ENCODE measurements around the gene LRRC42.

DNA sequence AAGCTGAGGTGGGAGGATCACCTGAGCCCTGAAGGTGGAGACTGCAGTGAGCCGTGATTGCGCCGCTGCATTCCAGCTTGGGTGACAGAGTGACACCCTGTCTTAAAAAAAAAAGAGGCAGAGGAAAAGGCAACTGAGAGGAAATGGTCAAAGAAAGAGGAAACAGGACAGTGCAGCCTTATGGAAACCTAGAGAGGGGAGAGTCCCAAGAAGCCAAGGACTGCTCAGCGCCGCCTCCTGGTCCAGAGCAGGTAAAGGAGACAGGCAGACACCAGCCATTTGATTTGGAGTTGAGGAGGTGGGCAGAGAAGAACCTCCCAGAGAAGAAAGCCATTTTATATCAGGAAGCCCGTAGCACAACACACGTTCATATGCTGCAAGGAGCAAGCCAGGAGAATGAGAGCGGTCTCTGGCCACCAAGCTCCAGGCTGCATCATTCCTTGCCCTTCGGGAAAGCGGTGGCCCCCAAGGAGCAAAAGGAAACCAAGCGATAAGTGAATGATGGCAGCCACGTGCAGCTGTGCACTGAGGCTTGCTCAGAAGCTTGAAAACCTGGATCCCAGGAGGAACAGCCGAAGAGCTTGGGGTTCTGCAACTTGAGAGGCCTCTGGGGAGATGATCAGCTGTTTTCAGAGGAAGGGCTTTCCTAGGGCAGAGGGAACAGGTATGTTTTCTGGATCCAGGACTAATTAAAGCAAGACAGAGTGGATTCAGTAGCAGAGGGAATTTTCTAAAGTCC is 33.7 kb downstream of the LRRC42 start:
- TF ChIP-seq, protein P1, sequence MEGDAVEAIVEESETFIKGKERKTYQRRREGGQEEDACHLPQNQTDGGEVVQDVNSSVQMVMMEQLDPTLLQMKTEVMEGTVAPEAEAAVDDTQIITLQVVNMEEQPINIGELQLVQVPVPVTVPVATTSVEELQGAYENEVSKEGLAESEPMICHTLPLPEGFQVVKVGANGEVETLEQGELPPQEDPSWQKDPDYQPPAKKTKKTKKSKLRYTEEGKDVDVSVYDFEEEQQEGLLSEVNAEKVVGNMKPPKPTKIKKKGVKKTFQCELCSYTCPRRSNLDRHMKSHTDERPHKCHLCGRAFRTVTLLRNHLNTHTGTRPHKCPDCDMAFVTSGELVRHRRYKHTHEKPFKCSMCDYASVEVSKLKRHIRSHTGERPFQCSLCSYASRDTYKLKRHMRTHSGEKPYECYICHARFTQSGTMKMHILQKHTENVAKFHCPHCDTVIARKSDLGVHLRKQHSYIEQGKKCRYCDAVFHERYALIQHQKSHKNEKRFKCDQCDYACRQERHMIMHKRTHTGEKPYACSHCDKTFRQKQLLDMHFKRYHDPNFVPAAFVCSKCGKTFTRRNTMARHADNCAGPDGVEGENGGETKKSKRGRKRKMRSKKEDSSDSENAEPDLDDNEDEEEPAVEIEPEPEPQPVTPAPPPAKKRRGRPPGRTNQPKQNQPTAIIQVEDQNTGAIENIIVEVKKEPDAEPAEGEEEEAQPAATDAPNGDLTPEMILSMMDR (IDR thresholded peaks at IDR 0.05) = no peak
- no peak for TF ChIP-seq POLR2A (IDR thresholded peaks at IDR 0.05)
